WTC11 (cell line): ENCODE results near the gene C1orf56. TPM values are rescaled to one million over a fixed set of nuclear protein-coding genes. Genes with fewer than 3 reads are reported as not detected.

ENCODE experiments used
- ATAC-seq: fragments of 200-7000 bp; cut with Tn5 transposase; 2 replicates; pipeline ENCODE4 v1.10.0; 2021; ENCODE audit warnings: mild to moderate bottlenecking, moderate library complexity
- CTCF ChIA-PET: fragments of 300-600 bp; sonication (Branson Sonifier 250); formaldehyde crosslinking; loops from one replicate; lab custom pipeline; 2021; ENCODE audit warnings: antibody characterized with exemption; lab: Charles Lee
- POLR2A ChIA-PET: fragments of 350-600 bp; sonication (Branson Sonifier 250); formaldehyde crosslinking; loops from one replicate; lab custom pipeline; 2021; ENCODE audit warnings: antibody characterized with exemption; lab: Charles Lee
- DNase-seq: peaks from one replicate; pipeline ENCODE4 v3.0.0; 2021; ENCODE audit warnings: low spot score
- H3K27ac Mint-ChIP-seq: 2 replicates; pipeline ENCODE4 v1.8.0; 2021; ENCODE audit warnings: mixed read lengths
- H3K27me3 Mint-ChIP-seq: 2 replicates; pipeline ENCODE4 v1.8.0; 2021; ENCODE audit warnings: low read depth, mild to moderate bottlenecking, moderate library complexity, mixed read lengths
- H3K36me3 Mint-ChIP-seq: 2 replicates; pipeline ENCODE4 v1.8.0; 2021; ENCODE audit warnings: mixed read lengths
- H3K4me1 Mint-ChIP-seq: 2 replicates; pipeline ENCODE4 v1.8.0; 2022; ENCODE audit warnings: mixed read lengths
- H3K4me3 Mint-ChIP-seq: 2 replicates; pipeline ENCODE4 v1.8.0; 2021; ENCODE audit warnings: mild to moderate bottlenecking, moderate library complexity, mixed read lengths
- H3K9me3 Mint-ChIP-seq: 2 replicates; pipeline ENCODE4 v1.8.0; 2021; ENCODE audit warnings: mixed read lengths
- CREB1 ChIP-seq: sonication (generic); formaldehyde crosslinking; IDR thresholded peaks from 2 replicates; pipeline ENCODE4 v1.8.0; 2023; ENCODE audit warnings: mild to moderate bottlenecking, missing genetic modification reagents
- ESRRA ChIP-seq: sonication (generic); formaldehyde crosslinking; IDR thresholded peaks from 2 replicates; pipeline ENCODE4 v1.8.1; 2022; ENCODE audit warnings: mild to moderate bottlenecking, missing genetic modification reagents, borderline replicate concordance
- FOXP1 ChIP-seq: sonication (generic); formaldehyde crosslinking; IDR thresholded peaks from 2 replicates; pipeline ENCODE4 v1.8.0; 2022; ENCODE audit warnings: missing genetic modification reagents, mild to moderate bottlenecking, moderate library complexity, borderline replicate concordance
- GTF2I ChIP-seq: fragments of 250-450 bp; sonication (Bioruptor Pico); conservative IDR thresholded peaks from 2 replicates; pipeline ENCODE4 v1.4.0; 2021; ENCODE audit warnings: mild to moderate bottlenecking
- OVOL2 ChIP-seq: fragments of 250-450 bp; sonication (Bioruptor Pico); IDR thresholded peaks from 2 replicates; pipeline ENCODE4 v1.9.0; 2021; ENCODE audit warnings: mild to moderate bottlenecking, borderline replicate concordance
- PRRX2 ChIP-seq: fragments of 250-450 bp; sonication (Bioruptor Pico); IDR thresholded peaks from 2 replicates; pipeline ENCODE4 v1.8.0; 2021; ENCODE audit warnings: mild to moderate bottlenecking
- RELA ChIP-seq: sonication (generic); formaldehyde crosslinking; IDR thresholded peaks from 2 replicates; pipeline ENCODE4 v1.8.1; 2022; ENCODE audit warnings: missing genetic modification reagents, mild to moderate bottlenecking, borderline replicate concordance
- SMAD3 ChIP-seq: sonication (generic); formaldehyde crosslinking; IDR thresholded peaks from 2 replicates; pipeline ENCODE4 v1.8.0; 2022; ENCODE audit warnings: missing genetic modification reagents, mild to moderate bottlenecking, borderline replicate concordance
- ZNF671 ChIP-seq: fragments of 250-450 bp; sonication (Bioruptor Pico); IDR thresholded peaks from 2 replicates; pipeline ENCODE4 v1.8.0; 2021; ENCODE audit warnings: mild to moderate bottlenecking
- total RNA-seq: library from RNA; stranded (reverse); gene quantifications from 3 replicates; pipeline ENCODE4 v1.2.3, GENCODE V29; 2021
- TF ChIP-seq, protein P1 (sequence below): fragments of 250-450 bp; sonication (Bioruptor Pico); IDR thresholded peaks from 2 replicates; pipeline ENCODE4 v1.9.0; 2021; ENCODE audit warnings: mild to moderate bottlenecking, borderline replicate concordance
- TF ChIP-seq, protein P2 (sequence below): fragments of 200-600 bp; IDR thresholded peaks from 2 replicates; pipeline ENCODE4 v1.8.0; 2022; ENCODE audit warnings: antibody characterized with exemption
- TF ChIP-seq, protein P3 (sequence below): fragments of 250-450 bp; sonication (Bioruptor Pico); IDR thresholded peaks from 2 replicates; pipeline ENCODE4 v1.8.0; 2021; ENCODE audit warnings: mild to moderate bottlenecking
- TF ChIP-seq, protein P4 (sequence below): sonication (generic); formaldehyde crosslinking; IDR thresholded peaks from 2 replicates; pipeline ENCODE4 v1.8.1; 2023; ENCODE audit warnings: mild to moderate bottlenecking, moderate library complexity, missing genetic modification reagents

The C1orf56 gene
- total RNA-seq, 1 experiment from 2014 or later: 2.9 TPM

DNA sequence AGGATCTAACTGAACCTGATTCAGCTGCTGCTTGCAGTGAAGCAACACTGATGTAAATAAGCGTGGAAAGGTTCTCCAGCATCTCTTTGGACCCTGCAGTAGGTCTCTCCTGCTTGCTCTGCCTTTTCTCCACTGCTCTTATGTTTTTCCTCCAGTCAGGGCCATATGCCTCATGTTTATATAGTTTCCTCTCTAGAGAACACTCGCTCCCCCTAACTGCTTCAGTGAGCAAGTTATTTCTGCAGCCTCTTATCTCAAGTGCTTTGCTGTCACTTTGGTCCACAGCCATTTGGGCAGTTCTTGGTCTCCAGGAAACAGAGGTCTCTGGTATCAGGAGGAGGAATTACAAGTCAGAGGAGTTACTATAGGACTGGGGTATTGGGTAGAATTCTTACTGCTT, 34.0 kb upstream of the C1orf56 start (continued):
- no peak for TF ChIP-seq ZNF671 (CRISPR knock-in tag)
- TF ChIP-seq CREB1 (CRISPR knock-in tag): no peak
- no peak for TF ChIP-seq ESRRA

DNA sequence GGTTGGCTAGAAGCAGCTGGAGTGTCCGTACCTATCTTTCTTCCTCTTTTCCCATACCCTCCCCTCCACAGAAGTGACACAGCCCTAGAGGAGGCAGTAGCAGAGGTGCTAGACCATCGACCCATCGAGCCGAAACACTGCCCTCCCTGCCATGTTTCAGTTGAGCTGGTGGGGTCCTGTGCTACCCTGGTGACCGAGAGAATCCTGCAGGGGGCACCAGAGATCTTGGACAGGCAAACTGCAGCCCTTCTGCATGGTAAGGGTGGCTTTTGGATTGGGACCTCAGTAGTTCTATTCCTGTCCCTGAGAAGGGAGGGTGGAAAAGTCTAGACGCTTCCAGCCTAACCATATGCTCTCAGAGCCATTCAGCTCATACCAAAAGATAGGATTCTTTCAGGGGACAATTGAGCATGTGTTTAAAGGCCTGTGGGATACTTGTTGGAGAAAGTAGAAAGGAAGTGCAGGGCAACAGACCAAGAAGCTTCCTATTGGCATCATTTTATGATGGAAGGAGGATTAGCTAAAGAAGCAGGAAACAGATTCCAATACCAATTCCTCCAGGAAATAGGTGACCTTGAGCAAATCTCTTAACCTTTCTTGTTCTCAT, 22.9 kb upstream of the C1orf56 start:
- Mint-ChIP-seq H3K36me3 (peaks cover 32% of the 10 kb centered on the region), H3K27ac (peak overlapping the region; percentile 33; the same call in 1 of the 2 replicates)

DNA sequence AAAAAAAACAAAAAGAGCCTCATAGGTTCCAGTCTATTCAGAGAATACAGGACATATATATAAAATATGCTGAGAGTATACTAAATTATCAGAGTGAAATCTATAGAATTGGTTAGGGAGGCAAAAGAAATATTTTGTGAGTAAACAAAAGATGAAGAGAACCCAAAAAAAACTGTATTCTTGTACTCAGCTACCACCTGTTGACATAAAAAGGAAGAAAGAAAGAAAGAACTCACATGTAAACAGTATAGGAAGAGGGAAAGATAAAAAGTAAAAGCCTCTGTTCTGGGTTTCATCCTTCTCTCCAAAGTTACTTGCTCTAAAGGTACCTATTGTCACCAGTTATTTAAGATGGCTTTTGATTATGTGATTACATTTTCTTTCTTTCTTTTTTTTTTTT, 21.1 kb upstream of the C1orf56 start:
- Mint-ChIP-seq H3K4me1 (no peaks in the 10 kb centered on the region), H3K36me3 (peaks cover 40% of the 10 kb centered on the region), H3K9me3 (no peaks in the 10 kb centered on the region), H3K27me3 (no peaks in the 10 kb centered on the region), H3K4me3 (no peak overlapping the region), H3K27ac (no peak overlapping the region)
- ATAC-seq (no peak), DNase-seq (no peak)
- POLR2A ChIA-PET: no interaction called here
- CTCF ChIA-PET: interaction anchor here (3.6 kb wide), 1 partner anchor 21 kb away, joined by 28 read pairs; the partner anchor contains the start of gene C1orf56
- no peak for TF ChIP-seq RELA (CRISPR knock-in tag)
- TF ChIP-seq PRRX2 (CRISPR knock-in tag): no peak
- no peak for TF ChIP-seq OVOL2
- TF ChIP-seq, protein P1, sequence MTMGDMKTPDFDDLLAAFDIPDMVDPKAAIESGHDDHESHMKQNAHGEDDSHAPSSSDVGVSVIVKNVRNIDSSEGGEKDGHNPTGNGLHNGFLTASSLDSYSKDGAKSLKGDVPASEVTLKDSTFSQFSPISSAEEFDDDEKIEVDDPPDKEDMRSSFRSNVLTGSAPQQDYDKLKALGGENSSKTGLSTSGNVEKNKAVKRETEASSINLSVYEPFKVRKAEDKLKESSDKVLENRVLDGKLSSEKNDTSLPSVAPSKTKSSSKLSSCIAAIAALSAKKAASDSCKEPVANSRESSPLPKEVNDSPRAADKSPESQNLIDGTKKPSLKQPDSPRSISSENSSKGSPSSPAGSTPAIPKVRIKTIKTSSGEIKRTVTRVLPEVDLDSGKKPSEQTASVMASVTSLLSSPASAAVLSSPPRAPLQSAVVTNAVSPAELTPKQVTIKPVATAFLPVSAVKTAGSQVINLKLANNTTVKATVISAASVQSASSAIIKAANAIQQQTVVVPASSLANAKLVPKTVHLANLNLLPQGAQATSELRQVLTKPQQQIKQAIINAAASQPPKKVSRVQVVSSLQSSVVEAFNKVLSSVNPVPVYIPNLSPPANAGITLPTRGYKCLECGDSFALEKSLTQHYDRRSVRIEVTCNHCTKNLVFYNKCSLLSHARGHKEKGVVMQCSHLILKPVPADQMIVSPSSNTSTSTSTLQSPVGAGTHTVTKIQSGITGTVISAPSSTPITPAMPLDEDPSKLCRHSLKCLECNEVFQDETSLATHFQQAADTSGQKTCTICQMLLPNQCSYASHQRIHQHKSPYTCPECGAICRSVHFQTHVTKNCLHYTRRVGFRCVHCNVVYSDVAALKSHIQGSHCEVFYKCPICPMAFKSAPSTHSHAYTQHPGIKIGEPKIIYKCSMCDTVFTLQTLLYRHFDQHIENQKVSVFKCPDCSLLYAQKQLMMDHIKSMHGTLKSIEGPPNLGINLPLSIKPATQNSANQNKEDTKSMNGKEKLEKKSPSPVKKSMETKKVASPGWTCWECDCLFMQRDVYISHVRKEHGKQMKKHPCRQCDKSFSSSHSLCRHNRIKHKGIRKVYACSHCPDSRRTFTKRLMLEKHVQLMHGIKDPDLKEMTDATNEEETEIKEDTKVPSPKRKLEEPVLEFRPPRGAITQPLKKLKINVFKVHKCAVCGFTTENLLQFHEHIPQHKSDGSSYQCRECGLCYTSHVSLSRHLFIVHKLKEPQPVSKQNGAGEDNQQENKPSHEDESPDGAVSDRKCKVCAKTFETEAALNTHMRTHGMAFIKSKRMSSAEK: no peak

More for the DNA sequence above, 22.9 kb upstream of the C1orf56 start:
- POLR2A ChIA-PET: interaction anchor here (0.5 to 1.0 kb wide), 6 partner anchors 14 to 380 kb away, joined by 3 to 4 read pairs (median 3); partner anchors contain the start of genes C1orf56 and GABPB2
- no peak overlapping the region for H3K4me3 Mint-ChIP-seq
- peak; percentile 92 for DNase-seq
- ATAC-seq: peak; percentile 100
- no peaks in the 10 kb centered on the region for H3K9me3 Mint-ChIP-seq
- TF ChIP-seq, protein P2, sequence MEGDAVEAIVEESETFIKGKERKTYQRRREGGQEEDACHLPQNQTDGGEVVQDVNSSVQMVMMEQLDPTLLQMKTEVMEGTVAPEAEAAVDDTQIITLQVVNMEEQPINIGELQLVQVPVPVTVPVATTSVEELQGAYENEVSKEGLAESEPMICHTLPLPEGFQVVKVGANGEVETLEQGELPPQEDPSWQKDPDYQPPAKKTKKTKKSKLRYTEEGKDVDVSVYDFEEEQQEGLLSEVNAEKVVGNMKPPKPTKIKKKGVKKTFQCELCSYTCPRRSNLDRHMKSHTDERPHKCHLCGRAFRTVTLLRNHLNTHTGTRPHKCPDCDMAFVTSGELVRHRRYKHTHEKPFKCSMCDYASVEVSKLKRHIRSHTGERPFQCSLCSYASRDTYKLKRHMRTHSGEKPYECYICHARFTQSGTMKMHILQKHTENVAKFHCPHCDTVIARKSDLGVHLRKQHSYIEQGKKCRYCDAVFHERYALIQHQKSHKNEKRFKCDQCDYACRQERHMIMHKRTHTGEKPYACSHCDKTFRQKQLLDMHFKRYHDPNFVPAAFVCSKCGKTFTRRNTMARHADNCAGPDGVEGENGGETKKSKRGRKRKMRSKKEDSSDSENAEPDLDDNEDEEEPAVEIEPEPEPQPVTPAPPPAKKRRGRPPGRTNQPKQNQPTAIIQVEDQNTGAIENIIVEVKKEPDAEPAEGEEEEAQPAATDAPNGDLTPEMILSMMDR: peak; percentile 67
- TF ChIP-seq FOXP1 (CRISPR knock-in tag) (no peak), GTF2I (CRISPR knock-in tag) (no peak), SMAD3 (CRISPR knock-in tag) (no peak)
- TF ChIP-seq, protein P3, sequence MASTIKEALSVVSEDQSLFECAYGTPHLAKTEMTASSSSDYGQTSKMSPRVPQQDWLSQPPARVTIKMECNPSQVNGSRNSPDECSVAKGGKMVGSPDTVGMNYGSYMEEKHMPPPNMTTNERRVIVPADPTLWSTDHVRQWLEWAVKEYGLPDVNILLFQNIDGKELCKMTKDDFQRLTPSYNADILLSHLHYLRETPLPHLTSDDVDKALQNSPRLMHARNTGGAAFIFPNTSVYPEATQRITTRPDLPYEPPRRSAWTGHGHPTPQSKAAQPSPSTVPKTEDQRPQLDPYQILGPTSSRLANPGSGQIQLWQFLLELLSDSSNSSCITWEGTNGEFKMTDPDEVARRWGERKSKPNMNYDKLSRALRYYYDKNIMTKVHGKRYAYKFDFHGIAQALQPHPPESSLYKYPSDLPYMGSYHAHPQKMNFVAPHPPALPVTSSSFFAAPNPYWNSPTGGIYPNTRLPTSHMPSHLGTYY (CRISPR knock-in tag): 0 out of 2 replicates have a peak, but pooled peaks have one; percentile 56
- TF ChIP-seq, protein P4, sequence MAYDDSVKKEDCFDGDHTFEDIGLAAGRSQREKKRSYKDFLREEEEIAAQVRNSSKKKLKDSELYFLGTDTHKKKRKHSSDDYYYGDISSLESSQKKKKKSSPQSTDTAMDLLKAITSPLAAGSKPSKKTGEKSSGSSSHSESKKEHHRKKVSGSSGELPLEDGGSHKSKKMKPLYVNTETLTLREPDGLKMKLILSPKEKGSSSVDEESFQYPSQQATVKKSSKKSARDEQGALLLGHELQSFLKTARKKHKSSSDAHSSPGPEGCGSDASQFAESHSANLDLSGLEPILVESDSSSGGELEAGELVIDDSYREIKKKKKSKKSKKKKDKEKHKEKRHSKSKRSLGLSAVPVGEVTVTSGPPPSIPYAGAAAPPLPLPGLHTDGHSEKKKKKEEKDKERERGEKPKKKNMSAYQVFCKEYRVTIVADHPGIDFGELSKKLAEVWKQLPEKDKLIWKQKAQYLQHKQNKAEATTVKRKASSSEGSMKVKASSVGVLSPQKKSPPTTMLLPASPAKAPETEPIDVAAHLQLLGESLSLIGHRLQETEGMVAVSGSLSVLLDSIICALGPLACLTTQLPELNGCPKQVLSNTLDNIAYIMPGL (CRISPR knock-in tag): no peak
- TF ChIP-seq, all 79 proteins: peak for 2
- H3K4me1 Mint-ChIP-seq: no peaks in the 10 kb centered on the region
- CTCF ChIA-PET: interaction anchor here (0.5 to 3.6 kb wide), 30 partner anchors 12 to 391 kb away, joined by 3 to 28 read pairs (median 4); partner anchors contain the start of genes ANXA9, BNIPL, C1orf56 and CDC42SE1
- H3K27me3 Mint-ChIP-seq: no peaks in the 10 kb centered on the region
